ENCODE measurements around the gene MED4. TPM values are rescaled to one million over a fixed set of nuclear protein-coding genes. Genes with fewer than 3 reads are reported as not detected.

The MED4 gene
- total RNA-seq, 1 experiment from 2014 or later, result 46.9 TPM

GRCh38 chr13:48072787-48073186 lies 22.1 kb downstream of the MED4 start:
- Histone ChIP-seq H3K9me3 (ENCODE audit: control insufficient read depth in 1 of 2, insufficient read depth in 1 of 2, low read depth in 1 of 2, low read length in 2 of 2) (peaks cover 15 to 18% of the 10 kb centered on the region in 2 experiments; a peak in 3 of 4 replicates), H3K4me1 (ENCODE audit: control insufficient read depth in 1 of 2, insufficient read depth in 2 of 2, low read length in 2 of 2) (no peaks in the 10 kb centered on the region), H3K4me2 (ENCODE audit: low read length) (no peak overlapping the region), H3K9ac (ENCODE audit: low read length) (no peak overlapping the region), H3K27me3 (ENCODE audit: insufficient read depth, low read length) (no peaks in the 10 kb centered on the region), H3K9me2 (ENCODE audit: insufficient read depth) (no peaks in the 10 kb centered on the region), H2AFZ (ENCODE audit: low read depth, low read length, poor library complexity, severe bottlenecking) (no peak overlapping the region), H4K20me1 (ENCODE audit: insufficient read depth) (no peaks in the 10 kb centered on the region), H3K27ac (ENCODE audit: low read depth, low read length) (0 out of 2 replicates have a peak overlapping the region, but pooled peaks have one; percentile 40), H3K36me3 (ENCODE audit: control insufficient read depth in 1 of 2, insufficient read depth in 2 of 2, low read length in 2 of 2) (peaks cover 40 to 86% of the 10 kb centered on the region in 2 experiments), H3K4me3 (replicated peaks in 1 of 2; ENCODE audit: low read depth in 1 of 2, low read length in 2 of 2) (no peak overlapping the region), H3K79me2 (ENCODE audit: insufficient read depth, low read length) (peaks cover 8% of the 10 kb centered on the region; the same call in 1 of the 2 replicates)
- ChIA-PET RAD21 (ENCODE audit: low non-redundant PET in 1 of 2, low total read pairs in 2 of 2, uncharacterized antibody in 2 of 2, unreplicated experiment in 2 of 2) (no interaction called here), POLR2A (no interaction called here), CTCF (no interaction called here)
- intact Hi-C loops (cut with micrococcal nuclease), result no loop called here
- TF ChIP-seq RAD21 (IDR thresholded peaks at IDR 0.05; ENCODE audit: low read depth) (no peak), ZBTB33 (IDR thresholded peaks at IDR 0.05; ENCODE audit: extremely low read depth, insufficient replicate concordance, low read length) (no peak), EGR1 (IDR thresholded peaks at IDR 0.05; ENCODE audit: low read depth) (no peak), ZNF274 (IDR thresholded peaks at IDR 0.05; ENCODE audit: low read depth, low read length) (no peak), CEBPB (IDR thresholded peaks at IDR 0.05; ENCODE audit: low read depth) (no peak), SIN3A (IDR thresholded peaks at IDR 0.05; ENCODE audit: low read depth) (no peak), SRF (IDR thresholded peaks at IDR 0.05; ENCODE audit: low read depth) (no peak), TCF7L2 (IDR thresholded peaks at IDR 0.05; ENCODE audit: borderline replicate concordance, extremely low read depth, insufficient read depth, insufficient read length) (no peak), REST (IDR thresholded peaks at IDR 0.05; ENCODE audit: low read depth) (no peak), EZH2 (IDR thresholded peaks at IDR 0.05) (no peak)
- no TSS peak for BruUV-seq (replicated peaks)
- DNase-seq (ENCODE audit: low read depth, low spot score) (no peak), ATAC-seq (no peak)

All from HCT116 (cell line).